AG04450 (cell line): ENCODE data around the gene SWI5. TPM values are rescaled to one million over a fixed set of nuclear protein-coding genes. Genes with fewer than 3 reads are reported as not detected.

Source experiments
- CTCF ChIA-PET: fragments of 300-600, 350-600 bp; formaldehyde crosslinking; extraction: SDS; loops from one replicate; lab custom pipeline; 2022; ENCODE audit warnings: antibody characterized with exemption, inconsistent platforms; lab: Charles Lee
- POLR2A ChIA-PET: fragments of 350-600 bp; formaldehyde crosslinking; extraction: SDS; loops from one replicate; lab custom pipeline; 2021; ENCODE audit warnings: antibody characterized with exemption, inconsistent platforms; lab: Yijun Ruan, JAX
- DNase-seq: peaks from one replicate; pipeline ENCODE4 v3.0.0-alpha.2; 2011; ENCODE audit warnings: low read depth, low spot score
- H3K27ac ChIP-seq: one replicate; pipeline ENCODE4 v1.5.1; 2012; ENCODE audit warnings: low read depth, low read length, control low read depth
- H3K27me3 ChIP-seq: one replicate; pipeline ENCODE4 v1.6.0; 2012; ENCODE audit warnings: low read length; ENCODE audit not compliant: control insufficient read depth, insufficient read depth
- H3K4me3 ChIP-seq: 2 replicates; pipeline ENCODE4 v1.5.1; 2011; ENCODE audit warnings: mild to moderate bottlenecking, low read depth, low read length, control low read depth
- H3K9me3 ChIP-seq: 2 replicates; pipeline ENCODE4 v1.5.1; 2012; ENCODE audit warnings: low read length; ENCODE audit not compliant: control insufficient read depth, insufficient read depth
- CTCF ChIP-seq: IDR thresholded peaks from 2 replicates; pipeline ENCODE4 v1.5.1; 2011; ENCODE audit warnings: low read depth, low read length, control low read depth, inconsistent platforms
- polyA plus RNA-seq: library from polyadenylated mRNA; depleted of rRNA; stranded (reverse); fragments of >200 nt; gene quantifications from 2 replicates; pipeline ENCODE4 v1.2.3, GENCODE V29; 2011

The SWI5 gene
- polyA plus RNA-seq, 1 experiment = 72.2 TPM

- no peaks in the 10 kb centered on the region for H3K27me3 ChIP-seq
- POLR2A ChIA-PET = interaction anchor here (0.6 to 2.4 kb wide), 9 partner anchors 9 to 1246 kb away, joined by 3 to 11 read pairs (median 6); no protein-coding TSS in a partner anchor
- no peak for TF ChIP-seq CTCF
- CTCF ChIA-PET = no interaction called here
- no peaks in the 10 kb centered on the region for H3K9me3 ChIP-seq
- H3K4me3 ChIP-seq = peak overlapping the region; percentile 72
- no peak for DNase-seq
- peak overlapping the region; percentile 89 for H3K27ac ChIP-seq
Measured at GRCh38 chr9:128244091-128244836, 31.8 kb upstream of the SWI5 start.

- ChIA-PET CTCF (interaction anchor here (0.6 kb wide), 1 partner anchor 19 kb away, joined by 5 read pairs; no protein-coding TSS in a partner anchor), POLR2A (interaction anchor here (0.6 to 2.4 kb wide), 17 partner anchors 10 to 1517 kb away, joined by 3 to 12 read pairs (median 4); partner anchors contain the start of genes BBLN, GOLGA2 and SWI5)
- H3K4me3 ChIP-seq = peak overlapping the region; percentile 72
- DNase-seq = peak; percentile 83
- no peaks in the 10 kb centered on the region for H3K27me3 ChIP-seq
- TF ChIP-seq CTCF = no peak
- H3K9me3 ChIP-seq = peaks cover under 1% of the 10 kb centered on the region; the same call in 1 of the 2 replicates
- H3K27ac ChIP-seq = peak overlapping the region; percentile 89
Measured at GRCh38 chr9:128244837-128245231, 31.2 kb upstream of the SWI5 start.

DNA sequence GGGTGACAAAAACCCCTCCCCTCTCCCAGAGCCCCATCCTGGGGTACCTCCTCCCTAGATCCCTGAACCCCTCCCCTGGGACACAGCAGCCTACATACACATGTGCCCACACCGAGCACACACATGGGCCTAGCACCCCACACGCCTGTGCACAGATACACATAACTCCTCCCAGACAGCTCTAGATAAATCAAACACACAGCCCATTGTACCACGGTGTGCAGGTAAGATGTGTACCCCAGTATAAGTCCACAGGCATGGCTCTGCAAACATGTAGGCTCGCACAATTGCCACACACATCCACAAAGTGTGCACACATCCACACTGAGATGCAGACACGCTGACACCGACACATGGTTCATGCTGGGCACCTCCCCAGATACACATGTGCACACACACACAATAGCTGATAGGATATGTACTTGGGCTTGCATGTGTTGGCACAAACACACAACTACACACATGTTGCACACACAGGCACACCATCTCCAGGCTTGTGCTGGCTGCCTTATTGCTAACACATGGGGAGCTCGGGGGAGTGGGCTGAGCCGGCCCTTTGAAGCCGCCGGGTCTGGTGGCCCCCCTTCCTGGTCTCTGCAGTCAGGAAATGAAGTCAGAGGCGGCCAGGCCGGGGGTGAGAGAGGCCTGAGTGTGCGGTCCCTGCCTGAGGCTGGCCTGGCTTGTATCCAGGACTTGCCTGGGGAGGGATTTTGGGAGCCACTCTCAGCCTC is 30.5 kb upstream of the SWI5 start:
- POLR2A ChIA-PET = interaction anchor here (0.6 to 2.4 kb wide), 18 partner anchors 9 to 1517 kb away, joined by 3 to 12 read pairs (median 4); partner anchors contain the start of genes BBLN, GOLGA2, SLC2A8 and SWI5
- peaks cover 6% of the 10 kb centered on the region; the same call in 1 of the 2 replicates for H3K9me3 ChIP-seq
- H3K27ac ChIP-seq = peak overlapping the region; percentile 77
- CTCF ChIA-PET = interaction anchor here (0.5 to 1.8 kb wide), 4 partner anchors 9 to 198 kb away, joined by 3 to 9 read pairs (median 4); no protein-coding TSS in a partner anchor
- no peak for TF ChIP-seq CTCF
- peak; percentile 26 for DNase-seq
- peak overlapping the region; percentile 17; the same call in 1 of the 2 replicates for H3K4me3 ChIP-seq
- H3K27me3 ChIP-seq = no peaks in the 10 kb centered on the region

DNA sequence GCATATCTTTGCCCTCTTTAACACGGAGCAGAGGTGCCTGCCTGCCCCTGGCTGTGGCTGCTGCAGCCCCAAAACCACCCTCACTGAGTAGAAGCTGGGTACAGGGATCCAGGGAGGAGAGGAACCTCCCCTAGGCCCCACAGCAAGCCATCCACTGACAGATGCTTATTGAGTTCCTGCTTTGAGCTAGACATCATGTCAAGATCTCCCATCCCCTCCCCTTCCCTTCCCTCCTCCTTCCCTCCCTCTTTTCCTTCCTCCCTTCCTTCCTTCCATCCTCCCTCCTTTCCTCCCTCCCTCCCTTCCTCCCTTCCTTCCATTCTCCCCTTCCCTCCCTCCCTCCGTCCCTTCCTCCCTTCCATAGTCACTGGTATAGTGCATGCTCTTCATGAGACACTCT is 29.6 kb upstream of the SWI5 start:
- ChIA-PET CTCF (interaction anchor here (1.0 to 1.8 kb wide), 2 partner anchors 9 to 116 kb away, joined by 4 to 9 read pairs; no protein-coding TSS in a partner anchor), POLR2A (interaction anchor here (0.6 to 2.4 kb wide), 4 partner anchors 8 to 849 kb away, joined by 3 to 12 read pairs (median 6); partner anchors contain the start of genes GOLGA2, SLC2A8 and SWI5)
- peaks cover 6% of the 10 kb centered on the region; the same call in 1 of the 2 replicates for H3K9me3 ChIP-seq
- H3K27me3 ChIP-seq = no peaks in the 10 kb centered on the region
- H3K4me3 ChIP-seq = no peak overlapping the region
- H3K27ac ChIP-seq = peak overlapping the region; percentile 57
- no peak for TF ChIP-seq CTCF
- no peak for DNase-seq
